ENCODE measurements around the gene EFCAB7. TPM values are rescaled to one million over a fixed set of nuclear protein-coding genes. Genes with fewer than 3 reads are reported as not detected.

EFCAB7 gene
- total RNA-seq, 1 experiment from 2014 or later, result 2.8 TPM

GRCh38 chr1:63595435-63595834 lies 72.1 kb downstream of the EFCAB7 start:
- POLR2A ChIA-PET, result no interaction called here
- peak overlapping the region; percentile 10; the same call in 1 of the 2 replicates for H3K4me3 Mint-ChIP-seq
- H3K27me3 Mint-ChIP-seq (ENCODE audit: low read depth), result no peaks in the 10 kb centered on the region
- TF ChIP-seq, protein P1, sequence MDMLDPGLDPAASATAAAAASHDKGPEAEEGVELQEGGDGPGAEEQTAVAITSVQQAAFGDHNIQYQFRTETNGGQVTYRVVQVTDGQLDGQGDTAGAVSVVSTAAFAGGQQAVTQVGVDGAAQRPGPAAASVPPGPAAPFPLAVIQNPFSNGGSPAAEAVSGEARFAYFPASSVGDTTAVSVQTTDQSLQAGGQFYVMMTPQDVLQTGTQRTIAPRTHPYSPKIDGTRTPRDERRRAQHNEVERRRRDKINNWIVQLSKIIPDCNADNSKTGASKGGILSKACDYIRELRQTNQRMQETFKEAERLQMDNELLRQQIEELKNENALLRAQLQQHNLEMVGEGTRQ (CRISPR knock-in tag; IDR thresholded peaks at IDR 0.05), result no peak
- TF ChIP-seq, protein P2, sequence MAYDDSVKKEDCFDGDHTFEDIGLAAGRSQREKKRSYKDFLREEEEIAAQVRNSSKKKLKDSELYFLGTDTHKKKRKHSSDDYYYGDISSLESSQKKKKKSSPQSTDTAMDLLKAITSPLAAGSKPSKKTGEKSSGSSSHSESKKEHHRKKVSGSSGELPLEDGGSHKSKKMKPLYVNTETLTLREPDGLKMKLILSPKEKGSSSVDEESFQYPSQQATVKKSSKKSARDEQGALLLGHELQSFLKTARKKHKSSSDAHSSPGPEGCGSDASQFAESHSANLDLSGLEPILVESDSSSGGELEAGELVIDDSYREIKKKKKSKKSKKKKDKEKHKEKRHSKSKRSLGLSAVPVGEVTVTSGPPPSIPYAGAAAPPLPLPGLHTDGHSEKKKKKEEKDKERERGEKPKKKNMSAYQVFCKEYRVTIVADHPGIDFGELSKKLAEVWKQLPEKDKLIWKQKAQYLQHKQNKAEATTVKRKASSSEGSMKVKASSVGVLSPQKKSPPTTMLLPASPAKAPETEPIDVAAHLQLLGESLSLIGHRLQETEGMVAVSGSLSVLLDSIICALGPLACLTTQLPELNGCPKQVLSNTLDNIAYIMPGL (CRISPR knock-in tag; IDR thresholded peaks at IDR 0.05), result no peak
- TF ChIP-seq SMAD3 (CRISPR knock-in tag; IDR thresholded peaks at IDR 0.05; ENCODE audit: borderline replicate concordance), result no peak
- TF ChIP-seq ZNF396 (CRISPR knock-in tag; IDR thresholded peaks at IDR 0.05; ENCODE audit: borderline replicate concordance), result no peak
- TF ChIP-seq STAT6 (CRISPR knock-in tag; conservative IDR thresholded peaks at IDR 0.05; ENCODE audit: low read depth), result no peak
- TF ChIP-seq NR1H2 (CRISPR knock-in tag; IDR thresholded peaks at IDR 0.05), result no peak
- TF ChIP-seq MLX (CRISPR knock-in tag; IDR thresholded peaks at IDR 0.05), result no peak
- TF ChIP-seq CDX4 (CRISPR knock-in tag; IDR thresholded peaks at IDR 0.05; ENCODE audit: borderline replicate concordance), result no peak
- no peak for TF ChIP-seq E2F1 (CRISPR knock-in tag; IDR thresholded peaks at IDR 0.05)
- no peak for TF ChIP-seq JAZF1 (CRISPR knock-in tag; IDR thresholded peaks at IDR 0.05)
- TF ChIP-seq SP1 (CRISPR knock-in tag; conservative IDR thresholded peaks at IDR 0.05), result no peak
- no peak for TF ChIP-seq ZBTB43 (CRISPR knock-in tag; IDR thresholded peaks at IDR 0.05)
- no peak for TF ChIP-seq ZBTB21 (CRISPR knock-in tag; IDR thresholded peaks at IDR 0.05; ENCODE audit: borderline replicate concordance)
- TF ChIP-seq, protein P3, sequence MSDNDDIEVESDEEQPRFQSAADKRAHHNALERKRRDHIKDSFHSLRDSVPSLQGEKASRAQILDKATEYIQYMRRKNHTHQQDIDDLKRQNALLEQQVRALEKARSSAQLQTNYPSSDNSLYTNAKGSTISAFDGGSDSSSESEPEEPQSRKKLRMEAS (CRISPR knock-in tag; IDR thresholded peaks at IDR 0.05), result no peak
- TF ChIP-seq, protein P4, sequence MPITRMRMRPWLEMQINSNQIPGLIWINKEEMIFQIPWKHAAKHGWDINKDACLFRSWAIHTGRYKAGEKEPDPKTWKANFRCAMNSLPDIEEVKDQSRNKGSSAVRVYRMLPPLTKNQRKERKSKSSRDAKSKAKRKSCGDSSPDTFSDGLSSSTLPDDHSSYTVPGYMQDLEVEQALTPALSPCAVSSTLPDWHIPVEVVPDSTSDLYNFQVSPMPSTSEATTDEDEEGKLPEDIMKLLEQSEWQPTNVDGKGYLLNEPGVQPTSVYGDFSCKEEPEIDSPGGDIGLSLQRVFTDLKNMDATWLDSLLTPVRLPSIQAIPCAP (CRISPR knock-in tag; IDR thresholded peaks at IDR 0.05), result no peak
- TF ChIP-seq, protein P5, sequence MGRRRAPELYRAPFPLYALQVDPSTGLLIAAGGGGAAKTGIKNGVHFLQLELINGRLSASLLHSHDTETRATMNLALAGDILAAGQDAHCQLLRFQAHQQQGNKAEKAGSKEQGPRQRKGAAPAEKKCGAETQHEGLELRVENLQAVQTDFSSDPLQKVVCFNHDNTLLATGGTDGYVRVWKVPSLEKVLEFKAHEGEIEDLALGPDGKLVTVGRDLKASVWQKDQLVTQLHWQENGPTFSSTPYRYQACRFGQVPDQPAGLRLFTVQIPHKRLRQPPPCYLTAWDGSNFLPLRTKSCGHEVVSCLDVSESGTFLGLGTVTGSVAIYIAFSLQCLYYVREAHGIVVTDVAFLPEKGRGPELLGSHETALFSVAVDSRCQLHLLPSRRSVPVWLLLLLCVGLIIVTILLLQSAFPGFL (CRISPR knock-in tag; IDR thresholded peaks at IDR 0.05; ENCODE audit: borderline replicate concordance), result no peak
- no peak for TF ChIP-seq GABPB1 (CRISPR knock-in tag; IDR thresholded peaks at IDR 0.05)
- H3K9me3 Mint-ChIP-seq, result no peaks in the 10 kb centered on the region
- CTCF ChIA-PET, result interaction anchor here (1.2 kb wide), 1 partner anchor 20 kb away, joined by 3 read pairs; no protein-coding TSS in a partner anchor
- H3K36me3 Mint-ChIP-seq, result peaks cover 10% of the 10 kb centered on the region
- H3K4me1 Mint-ChIP-seq, result peaks cover 32% of the 10 kb centered on the region
- ATAC-seq (no peak), DNase-seq (ENCODE audit: low spot score) (no peak)
- no peak overlapping the region for H3K27ac Mint-ChIP-seq
